Progenitor cell of endocrine pancreas (in vitro differentiated cells): ENCODE measurements around the gene KIF7. TPM values are rescaled to one million over a fixed set of nuclear protein-coding genes. Genes with fewer than 3 reads are reported as not detected.
A peak's percentile ranks its signal among the peaks of the same experiment; 100 is the strongest.

Experiments used
- DNase-seq: peaks from one replicate; pipeline ENCODE4 v3.0.0; 2021; ENCODE audit warnings: low spot score; ENCODE audit not compliant: unreplicated experiment
- H3K27ac Mint-ChIP-seq: 2 replicates; pipeline ENCODE4 v1.8.0; 2021; ENCODE audit warnings: mild to moderate bottlenecking, moderate library complexity, mixed read lengths
- H3K27me3 Mint-ChIP-seq: 2 replicates; pipeline ENCODE4 v1.8.0; 2021; ENCODE audit warnings: mixed read lengths
- H3K36me3 Mint-ChIP-seq: 2 replicates; pipeline ENCODE4 v1.8.0; 2022; ENCODE audit warnings: mixed read lengths; ENCODE audit not compliant: insufficient read depth
- H3K4me1 Mint-ChIP-seq: 2 replicates; pipeline ENCODE4 v1.8.0; 2021; ENCODE audit warnings: low read depth, mixed read lengths
- H3K4me3 Mint-ChIP-seq: 2 replicates; pipeline ENCODE4 v1.8.0; 2021; ENCODE audit warnings: low read depth, mild to moderate bottlenecking, moderate library complexity, mixed read lengths
- H3K9me3 Mint-ChIP-seq: 2 replicates; pipeline ENCODE4 v1.8.0; 2021; ENCODE audit warnings: low read depth, mixed read lengths
- CTCF ChIP-seq: fragments of 200-600 bp; sonication (generic); IDR thresholded peaks from one replicate; pipeline ENCODE4 v1.5.0; 2021; ENCODE audit warnings: antibody characterized with exemption, mild to moderate bottlenecking; ENCODE audit not compliant: unreplicated experiment
- total RNA-seq: library from RNA; stranded (reverse); gene quantifications from 2 replicates; pipeline ENCODE4 v1.2.1, GENCODE V29; 2021

KIF7 gene
- total RNA-seq, 1 donor from 2014 or later, result 22.8 TPM

DNA sequence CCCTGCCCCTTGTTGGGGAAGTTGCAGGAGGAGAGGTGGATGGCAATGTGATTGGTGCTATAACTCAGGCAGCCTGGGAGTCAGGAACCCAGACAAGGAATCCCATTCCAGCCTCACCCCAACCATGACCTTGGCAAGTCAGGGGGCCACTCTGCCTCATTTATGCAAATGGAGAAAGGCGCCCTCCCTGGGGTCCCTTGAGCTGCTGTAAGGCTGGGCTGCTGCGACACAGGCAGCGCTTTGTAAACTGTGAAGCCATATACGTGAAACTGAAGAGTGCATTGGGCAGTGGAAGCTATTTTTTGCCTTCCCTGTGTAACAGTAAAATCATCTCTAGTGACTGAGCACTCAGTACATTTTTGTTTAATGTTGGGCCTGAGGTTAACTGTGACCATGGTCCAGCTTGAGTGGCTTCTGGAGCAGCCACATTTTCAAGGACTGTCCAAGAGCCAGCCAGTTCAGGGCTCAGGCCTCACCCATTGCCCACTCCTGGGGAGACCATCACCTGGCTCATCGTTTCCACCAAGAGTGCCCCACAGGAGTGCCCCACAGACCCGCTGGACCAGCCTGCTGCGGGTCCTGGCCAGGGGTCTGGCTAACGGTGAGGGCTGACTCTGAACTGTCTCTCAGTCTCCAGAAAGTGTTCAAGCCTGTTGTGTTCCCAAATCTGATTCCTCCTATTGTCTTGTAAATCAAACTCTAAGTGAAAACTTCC, 27.9 kb downstream of the KIF7 start:
- no peak overlapping the region for H3K27ac Mint-ChIP-seq
- no peak for DNase-seq
- TF ChIP-seq CTCF, result no peak
- no peaks in the 10 kb centered on the region for H3K27me3 Mint-ChIP-seq
- no peaks in the 10 kb centered on the region for H3K4me1 Mint-ChIP-seq
- H3K4me3 Mint-ChIP-seq, result no peak overlapping the region
- no peaks in the 10 kb centered on the region for H3K9me3 Mint-ChIP-seq
- H3K36me3 Mint-ChIP-seq, result peaks cover 29% of the 10 kb centered on the region

- Mint-ChIP-seq H3K27ac (no peak overlapping the region), H3K4me1 (no peaks in the 10 kb centered on the region), H3K27me3 (no peaks in the 10 kb centered on the region), H3K4me3 (no peak overlapping the region), H3K36me3 (peaks cover 23% of the 10 kb centered on the region), H3K9me3 (no peaks in the 10 kb centered on the region)
- no peak for DNase-seq
- no peak for TF ChIP-seq CTCF
Measured at GRCh38 chr15:89625716-89626115, 29.6 kb downstream of the KIF7 start.

GRCh38 chr15:89623165-89623564, 32.1 kb downstream of the KIF7 start:
- Mint-ChIP-seq H3K4me3 (no peak overlapping the region), H3K27ac (no peak overlapping the region), H3K9me3 (no peaks in the 10 kb centered on the region), H3K4me1 (no peaks in the 10 kb centered on the region), H3K36me3 (peaks cover 16% of the 10 kb centered on the region), H3K27me3 (no peaks in the 10 kb centered on the region)
- DNase-seq, result no peak
- TF ChIP-seq CTCF, result no peak

DNA sequence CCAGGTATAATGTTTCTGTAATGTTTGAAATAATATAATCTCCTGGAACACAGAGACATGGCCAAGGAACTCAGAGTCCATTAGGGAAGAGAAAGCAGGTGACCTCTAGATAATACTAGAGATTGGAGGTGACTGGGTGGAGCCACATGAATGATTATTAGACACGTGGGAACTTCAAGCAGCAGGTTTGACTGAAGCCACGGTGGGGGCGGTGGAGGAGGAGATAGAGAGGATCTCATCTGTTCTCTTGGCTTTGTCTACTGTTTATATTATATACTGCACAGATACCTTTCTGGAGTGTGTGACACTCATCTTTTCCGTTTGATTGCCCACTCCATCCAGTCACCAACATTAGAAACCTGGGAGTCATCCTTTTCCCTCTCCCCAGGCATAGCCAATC, 33.7 kb downstream of the KIF7 start:
- TF ChIP-seq CTCF, result no peak
- H3K4me3 Mint-ChIP-seq, result no peak overlapping the region
- H3K9me3 Mint-ChIP-seq, result no peaks in the 10 kb centered on the region
- peaks cover 14% of the 10 kb centered on the region for H3K36me3 Mint-ChIP-seq
- no peaks in the 10 kb centered on the region for H3K4me1 Mint-ChIP-seq
- no peak for DNase-seq
- no peaks in the 10 kb centered on the region for H3K27me3 Mint-ChIP-seq
- peak overlapping the region; percentile 20 for H3K27ac Mint-ChIP-seq

GRCh38 chr15:89616228-89616627, 39.0 kb downstream of the KIF7 start:
- peaks cover 29% of the 10 kb centered on the region for H3K36me3 Mint-ChIP-seq
- no peak overlapping the region for H3K4me3 Mint-ChIP-seq
- H3K9me3 Mint-ChIP-seq, result peaks cover 18% of the 10 kb centered on the region
- no peaks in the 10 kb centered on the region for H3K4me1 Mint-ChIP-seq
- DNase-seq, result no peak
- H3K27me3 Mint-ChIP-seq, result no peaks in the 10 kb centered on the region
- no peak overlapping the region for H3K27ac Mint-ChIP-seq
- no peak for TF ChIP-seq CTCF
